RPMI7951 (cell line): ENCODE measurements around the gene SAC3D1. TPM values are rescaled to one million over a fixed set of nuclear protein-coding genes. Genes with fewer than 3 reads are reported as not detected.
"Not testable (repeated sequence)": the region's sequence is repeated elsewhere in the genome, so short reads cannot be mapped to it uniquely, and the experiment has no call there.

Experiments used
- DNase-seq: peaks from one replicate; pipeline ENCODE4 v3.0.0-alpha.2; 2012; ENCODE audit warnings: low read depth
- total RNA-seq: library from RNA; depleted of rRNA; stranded (reverse); fragments of >200 nt; shearing (Covaris generic); gene quantifications from 2 replicates; pipeline ENCODE4 v1.2.3, GENCODE V29; 2014; rRNA removed

SAC3D1 gene
- 18.9 and 21.0 TPM in 2 replicates for total RNA-seq

DNA sequence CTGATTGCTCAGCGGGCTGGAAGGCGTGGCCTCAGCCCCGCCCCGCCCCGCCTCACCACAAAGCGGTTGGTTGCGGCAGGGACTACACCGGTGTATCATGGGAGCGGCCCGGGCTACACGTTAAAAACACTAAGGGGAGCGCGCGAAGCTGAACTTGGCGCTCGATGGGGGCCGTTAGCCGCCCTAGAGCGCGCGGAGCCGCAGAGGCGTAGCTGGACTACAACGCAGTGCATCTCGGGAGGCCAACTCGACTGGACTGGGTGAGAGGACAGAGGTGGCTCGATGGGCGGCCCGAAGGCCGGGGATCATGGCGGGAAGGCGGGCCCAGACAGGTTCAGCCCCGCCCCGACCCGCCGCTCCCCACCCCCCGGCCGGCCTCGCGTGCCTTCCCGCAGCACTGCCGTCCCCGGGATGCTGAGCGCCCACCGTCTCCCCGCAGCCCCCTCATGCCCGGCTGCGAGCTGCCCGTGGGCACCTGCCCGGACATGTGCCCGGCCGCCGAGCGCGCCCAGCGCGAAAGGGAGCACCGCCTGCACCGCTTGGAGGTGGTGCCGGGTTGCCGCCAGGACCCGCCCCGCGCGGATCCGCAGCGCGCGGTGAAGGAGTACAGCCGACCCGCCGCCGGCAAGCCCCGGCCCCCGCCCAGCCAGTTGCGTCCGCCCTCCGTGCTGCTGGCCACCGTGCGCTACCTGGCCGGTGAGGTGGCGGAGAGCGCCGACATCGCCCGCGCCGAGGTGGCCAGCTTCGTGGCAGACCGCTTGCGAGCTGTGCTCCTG lies at the start of gene SAC3D1:
Gene SAC3D1 (plus strand): TSS at position 364 of the 776 bp plus-strand sequence. CDS start 83 bp downstream, at position 447.
- peak; percentile 96 for DNase-seq

GRCh38 chr11:64994318-64994717 lies 46.7 kb upstream of the SAC3D1 start:
- no peak for DNase-seq

- DNase-seq = no peak
Measured at GRCh38 chr11:64996327-64996709, 44.7 kb upstream of the SAC3D1 start.

- DNase-seq = peak; percentile 88
Measured at GRCh38 chr11:64996710-64997380, 44.2 kb upstream of the SAC3D1 start, which contains the start of gene BATF2. TSS of gene BATF2 (minus strand) at chr11:64996971. CDS start at chr11:64996914, 57 bp downstream.

- no peak for DNase-seq
Measured at GRCh38 chr11:64998141-64998540, 42.9 kb upstream of the SAC3D1 start.

DNA sequence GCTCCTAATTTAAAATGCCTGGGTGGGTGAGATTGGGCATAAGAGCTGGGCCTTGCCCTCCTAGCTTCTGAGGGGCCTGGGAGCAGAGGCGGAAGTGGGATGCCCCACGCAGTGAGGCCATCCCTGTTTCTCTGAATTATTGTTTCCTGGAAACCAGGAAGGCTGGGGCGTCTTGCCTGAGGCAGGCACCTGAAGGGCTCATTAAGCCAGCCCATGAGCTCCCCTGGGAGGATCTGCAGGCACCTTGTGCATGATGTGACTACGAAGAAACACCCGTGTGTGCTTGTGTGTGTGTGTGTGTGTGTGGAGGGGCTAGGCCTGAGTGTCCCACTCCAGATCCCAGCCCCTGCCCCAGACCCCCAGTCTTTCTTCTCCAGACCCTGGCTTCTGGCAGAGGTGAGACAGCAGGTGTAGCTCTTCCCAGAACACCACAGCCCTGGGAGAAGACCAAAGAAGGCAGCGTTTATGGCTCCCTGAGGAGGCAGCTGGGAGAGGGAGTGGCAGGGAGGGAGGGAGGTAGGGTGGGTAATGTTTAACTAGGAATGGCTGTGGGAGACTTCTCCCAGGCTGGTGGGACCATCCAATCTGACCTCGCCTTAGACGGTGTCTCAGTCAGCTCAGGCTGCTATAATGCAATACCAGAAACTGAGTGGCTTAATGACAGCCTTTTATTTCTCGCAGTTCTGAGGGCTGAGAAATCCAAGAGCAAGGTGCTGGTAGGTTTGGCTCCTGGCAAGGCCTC lies 42.1 kb upstream of the SAC3D1 start:
- no peak for DNase-seq

- DNase-seq = no peak
Measured at GRCh38 chr11:64999478-64999877, 41.5 kb upstream of the SAC3D1 start.

- no peak for DNase-seq
Measured at GRCh38 chr11:65002706-65003105, 38.3 kb upstream of the SAC3D1 start.

DNA sequence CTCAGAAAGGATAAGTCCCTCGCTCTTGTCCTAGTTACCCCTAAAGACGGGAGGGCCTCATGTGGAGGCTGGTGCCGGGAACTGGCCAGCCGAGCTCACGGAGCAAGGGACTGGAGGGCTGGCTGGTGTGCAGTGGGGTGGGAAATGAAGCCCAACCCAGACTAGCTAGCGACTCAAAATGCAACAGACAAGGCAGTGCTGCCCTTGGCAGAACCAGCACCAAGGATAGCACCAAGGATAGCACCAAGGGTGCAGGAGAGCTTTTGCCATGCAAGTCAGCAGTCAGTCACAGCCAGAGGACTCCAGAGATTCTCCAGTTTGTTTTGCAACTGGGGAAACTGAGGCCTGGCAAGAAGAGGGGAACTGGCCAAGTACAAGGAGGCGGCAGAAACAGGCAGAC lies 37.7 kb upstream of the SAC3D1 start:
- DNase-seq = peak; percentile 30

GRCh38 chr11:65003968-65004367 lies 37.0 kb upstream of the SAC3D1 start:
- not testable (repeated sequence) for DNase-seq

DNA sequence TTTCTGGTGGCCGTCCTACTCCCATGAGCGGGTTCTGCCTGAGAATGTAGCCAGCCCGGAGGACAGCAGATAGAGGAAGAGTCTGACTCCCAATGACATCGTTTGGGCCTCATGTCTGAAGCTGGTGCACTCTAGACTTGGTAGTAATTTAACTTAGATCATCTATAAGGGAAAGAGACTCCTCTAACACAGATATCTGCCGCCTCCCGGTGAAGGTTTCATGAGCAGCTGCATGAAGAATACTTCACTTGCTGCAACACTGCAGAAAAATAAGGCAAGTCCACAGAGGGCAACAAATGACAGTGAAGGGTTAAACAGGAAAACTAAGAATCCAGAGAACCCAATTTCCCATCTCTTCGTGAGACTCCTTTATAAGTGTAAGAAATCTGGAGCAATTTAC lies 33.0 kb upstream of the SAC3D1 start:
- no peak for DNase-seq

DNA sequence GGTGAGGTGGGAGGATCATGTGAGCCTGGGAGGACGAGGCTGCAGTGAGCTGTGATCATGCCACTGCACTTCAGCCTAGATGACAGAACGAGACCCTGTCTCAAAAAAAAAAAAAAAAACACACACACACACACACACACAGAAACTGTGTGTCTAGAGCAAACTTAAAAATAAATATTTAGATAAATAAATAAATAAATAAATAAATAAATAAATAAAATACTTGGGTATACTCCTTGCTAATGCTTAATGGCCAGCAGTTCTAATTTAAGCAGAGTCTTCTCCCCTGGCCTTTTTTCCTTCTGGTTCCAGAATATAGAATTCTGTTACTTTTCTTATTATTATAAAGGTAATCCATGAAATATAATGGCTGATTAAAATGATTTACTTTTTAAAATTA lies 32.1 kb upstream of the SAC3D1 start:
- DNase-seq = no peak

DNA sequence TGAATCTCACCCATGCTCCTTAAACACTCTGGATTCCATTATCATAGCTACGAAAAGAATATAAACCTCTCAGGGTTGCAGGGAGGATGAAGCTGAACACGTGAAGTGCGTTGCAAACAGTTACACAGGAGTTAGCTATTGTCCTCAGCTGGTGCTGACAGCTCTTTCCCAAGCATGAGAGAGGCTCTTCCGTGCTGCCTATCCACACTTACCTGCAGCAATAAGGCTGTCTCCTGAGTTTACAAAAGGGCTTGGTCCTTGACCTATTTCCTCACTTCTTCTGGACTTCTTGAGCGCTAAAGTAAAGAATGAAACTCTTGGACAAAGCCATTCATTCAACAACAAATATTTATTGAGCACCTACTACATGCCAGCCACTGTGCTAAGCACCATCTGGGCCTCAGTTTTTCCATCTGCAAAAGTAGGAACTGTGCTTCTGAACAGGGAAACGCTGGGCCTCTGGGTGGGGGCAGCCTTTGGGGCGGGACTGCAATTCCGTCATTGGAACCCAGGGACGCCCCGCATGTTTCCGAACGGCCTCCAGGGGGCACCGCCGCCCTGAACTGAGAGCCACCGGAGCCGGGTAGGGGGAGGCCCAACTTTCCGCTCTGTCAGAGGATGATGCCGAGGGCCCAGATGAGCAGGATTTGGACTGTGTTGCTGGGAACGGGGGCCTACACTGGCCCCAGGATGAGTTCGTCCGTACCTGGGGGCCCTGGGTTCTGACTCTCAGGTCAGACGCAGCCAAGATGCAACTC lies 27.7 kb upstream of the SAC3D1 start:
- DNase-seq = peak; percentile 85

- peak; percentile 87 for DNase-seq
Measured at GRCh38 chr11:65013888-65014725, 26.9 kb upstream of the SAC3D1 start, which contains the start of gene ARL2. TSS of gene ARL2 (plus strand) at chr11:65014160. CDS start at chr11:65014208, 48 bp downstream.

DNA sequence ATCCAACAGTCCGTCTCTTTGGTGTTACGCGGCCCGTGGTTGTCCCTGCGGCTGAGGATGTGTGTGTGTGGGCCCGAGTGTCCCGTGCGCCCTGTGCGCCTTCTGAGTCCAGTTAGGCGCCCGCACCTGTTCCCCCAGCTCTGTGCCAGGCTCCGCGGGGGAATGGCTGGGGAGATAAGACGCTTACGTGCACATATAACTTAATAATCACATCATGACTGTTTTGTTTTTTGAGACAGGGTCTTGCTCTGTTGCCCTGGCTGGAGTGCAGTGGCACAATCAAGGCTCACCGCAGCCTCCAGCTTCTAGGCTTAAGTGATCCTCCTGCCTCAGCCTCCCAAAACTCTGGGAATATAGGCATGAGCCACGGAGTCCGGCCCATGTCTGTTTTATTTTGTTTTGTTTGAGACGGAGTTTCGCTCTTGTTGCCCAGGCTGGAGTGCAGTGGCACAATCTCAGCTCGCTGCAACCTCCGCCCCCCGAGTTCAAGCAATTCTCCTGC lies 26.2 kb upstream of the SAC3D1 start:
- DNase-seq = no peak

DNA sequence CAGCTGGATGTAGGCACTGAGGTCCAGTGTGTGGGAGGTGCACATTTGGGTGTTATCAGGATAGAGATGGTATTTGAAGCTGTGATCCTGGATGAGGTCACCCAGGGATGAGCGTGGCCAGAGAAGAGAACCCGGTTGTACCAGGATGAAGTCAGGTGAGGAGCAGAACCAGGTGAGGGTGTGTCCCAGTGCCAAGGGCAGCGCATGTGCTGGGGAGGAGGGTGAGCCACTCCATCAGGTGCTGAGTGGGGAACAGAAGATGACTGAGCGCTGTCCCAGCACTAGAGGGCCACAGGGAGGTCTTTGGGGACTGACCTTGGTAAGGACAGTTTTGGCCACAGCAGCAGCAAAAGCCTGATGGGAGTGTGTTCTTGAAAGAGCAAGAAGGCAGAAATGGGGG lies 24.3 kb upstream of the SAC3D1 start:
- DNase-seq = no peak

DNA sequence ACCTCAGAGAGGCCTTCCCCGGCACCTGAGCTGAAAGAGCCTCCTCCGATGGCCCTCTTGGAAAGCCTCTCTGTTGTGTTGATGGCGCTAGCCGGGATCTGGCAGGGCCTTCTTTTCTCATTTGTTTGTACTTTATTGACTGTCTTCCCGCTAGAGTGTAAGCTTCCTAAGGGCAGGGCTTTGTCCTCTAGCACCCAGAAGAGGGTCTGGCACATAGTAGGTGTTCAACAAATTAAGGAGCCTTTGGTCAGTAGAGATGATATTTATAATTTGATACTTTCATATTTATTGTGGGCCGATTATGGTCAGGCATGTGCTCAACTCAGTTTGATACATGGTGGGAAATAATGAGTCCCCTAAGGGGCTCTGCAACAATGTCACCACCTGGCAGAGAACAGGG lies 23.1 kb upstream of the SAC3D1 start:
- DNase-seq = no peak

- no peak for DNase-seq
Measured at GRCh38 chr11:65019824-65020223, 21.2 kb upstream of the SAC3D1 start.

DNA sequence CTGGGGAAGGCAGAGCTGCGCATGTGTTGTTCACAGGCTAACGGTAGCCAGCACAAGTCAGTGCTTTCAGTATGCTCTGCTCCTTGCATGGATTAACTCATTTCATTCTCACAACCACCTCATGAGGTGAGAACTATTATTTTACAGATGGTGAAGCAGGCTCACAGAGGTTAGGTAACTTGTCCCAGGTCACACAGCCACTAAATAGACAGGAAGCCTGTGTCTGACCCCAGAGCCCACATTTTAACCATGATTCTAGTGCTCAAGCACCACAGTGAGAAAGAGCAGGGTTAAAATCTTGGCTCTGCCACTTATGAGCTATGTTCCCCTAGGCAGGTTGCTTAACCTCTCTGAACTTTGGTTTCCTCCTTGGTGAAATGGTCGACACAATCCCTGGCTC lies 20.0 kb upstream of the SAC3D1 start:
- DNase-seq = no peak

- DNase-seq = no peak
Measured at GRCh38 chr11:65021509-65021908, 19.5 kb upstream of the SAC3D1 start.
